NOMO-1 treated with DMSO at 0.1 percent for 48 hours (cell line): ENCODE results near the gene PPP3R1.

ENCODE experiments used
- DNase-seq: peaks from one replicate; lab custom pipeline; 2025; ENCODE audit not compliant: unreplicated experiment; lab: John Stamatoyannopoulos, UW

PPP3R1 gene

GRCh38 chr2:68258851-68259250, 6.5 kb upstream of the PPP3R1 start:
- DNase-seq, result no peak

DNA sequence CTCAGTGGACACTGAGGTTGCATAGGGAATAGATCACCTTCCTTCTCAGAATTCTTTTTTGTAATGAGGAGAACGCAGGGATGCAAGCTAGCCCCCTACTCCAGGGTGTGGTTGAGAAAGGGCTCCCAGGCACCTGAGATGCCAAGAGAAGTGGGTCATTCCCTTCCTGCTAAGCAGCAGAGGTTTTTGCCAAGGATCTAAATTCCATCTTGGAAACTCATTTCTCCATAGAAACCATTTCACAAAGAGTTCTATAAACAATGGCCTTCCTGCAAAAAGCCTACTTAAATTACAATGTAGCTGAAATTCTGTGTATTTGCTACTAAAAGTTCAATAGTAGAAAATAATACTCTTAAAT, 3.7 kb upstream of the PPP3R1 start:
- no peak for DNase-seq

GRCh38 chr2:68253219-68254068, 1.1 kb upstream of the PPP3R1 start:
- DNase-seq, result no peak

GRCh38 chr2:68251855-68252399, 405 bp downstream of the PPP3R1 start:
- no peak for DNase-seq

DNA sequence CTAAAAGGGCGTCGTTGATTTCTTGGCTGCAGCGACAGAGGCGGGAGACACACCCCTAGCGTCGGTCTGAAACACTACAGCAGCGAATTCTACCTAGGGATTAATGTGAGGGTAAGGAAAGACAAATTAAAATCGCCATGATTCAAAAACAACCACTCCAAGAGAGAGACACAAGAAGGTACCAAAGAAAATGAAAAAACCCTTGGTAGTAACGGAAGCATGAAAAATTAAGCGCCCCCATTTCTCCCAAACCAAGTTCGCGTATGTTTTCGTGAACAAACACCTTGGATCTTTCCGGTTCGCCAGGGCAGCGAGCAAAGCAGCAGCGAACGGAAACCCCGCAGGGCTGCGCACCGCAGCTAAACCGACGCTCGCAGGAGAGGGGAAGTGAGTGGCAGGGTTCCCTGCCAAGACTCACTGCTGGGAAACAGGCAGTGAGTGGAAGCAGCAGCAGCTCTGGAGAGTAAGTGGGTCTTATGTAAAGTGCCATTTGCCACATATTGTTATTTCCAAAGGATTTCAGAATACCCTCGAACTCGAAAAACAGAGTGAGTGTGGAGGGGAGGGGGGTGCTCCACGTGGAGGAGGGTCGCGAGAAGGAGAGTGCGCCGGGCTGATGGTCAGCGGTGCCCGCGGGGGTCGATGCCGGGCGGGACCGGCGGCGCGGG, 1.0 kb downstream of the PPP3R1 start:
- peak; percentile 94 for DNase-seq

DNA sequence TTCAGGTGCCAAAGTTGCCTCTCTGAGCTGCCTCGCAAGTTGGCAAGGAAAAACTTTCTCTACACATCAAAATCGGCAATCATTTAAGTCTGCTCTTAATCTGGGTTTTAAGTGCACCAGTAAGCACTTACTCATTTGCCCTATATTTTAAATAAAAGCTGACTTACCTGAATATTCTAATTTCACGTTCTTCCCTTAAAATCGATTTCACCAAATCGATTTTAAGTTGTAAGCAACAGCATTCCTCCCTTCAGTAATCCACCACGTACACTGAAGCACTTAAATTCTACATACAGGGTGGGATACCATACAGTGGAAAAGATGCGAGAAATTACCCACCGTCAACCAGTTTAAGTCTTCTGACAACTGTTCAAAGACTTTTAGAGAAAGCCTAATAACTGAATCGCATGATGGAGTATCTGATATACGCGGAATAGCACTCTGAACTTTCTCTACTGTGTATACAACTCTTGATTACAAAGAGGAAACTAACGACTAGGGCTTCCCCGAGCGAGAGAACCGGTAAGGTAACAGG, 1.6 kb downstream of the PPP3R1 start:
- DNase-seq, result no peak

DNA sequence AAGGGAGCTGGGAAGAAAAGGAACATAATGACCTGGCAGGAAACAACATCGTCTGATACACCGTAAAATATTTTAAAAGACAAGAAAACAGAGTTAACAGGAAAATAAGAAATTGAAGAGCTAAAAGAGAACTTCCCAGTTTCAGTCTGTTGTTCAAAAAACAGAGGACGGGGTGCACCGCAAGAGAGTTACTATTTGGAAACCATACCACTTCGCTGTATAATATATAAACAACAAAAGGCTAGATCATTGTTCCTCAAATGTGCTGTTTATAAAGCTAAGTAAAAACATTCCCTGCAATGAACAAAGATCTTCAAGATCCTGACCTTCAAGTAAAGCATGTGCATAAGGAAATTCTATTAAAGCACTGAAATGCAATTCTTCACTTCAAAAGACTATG, 2.1 kb downstream of the PPP3R1 start:
- DNase-seq, result peak; percentile 72

GRCh38 chr2:68248806-68249205, 3.5 kb downstream of the PPP3R1 start:
- no peak for DNase-seq

DNA sequence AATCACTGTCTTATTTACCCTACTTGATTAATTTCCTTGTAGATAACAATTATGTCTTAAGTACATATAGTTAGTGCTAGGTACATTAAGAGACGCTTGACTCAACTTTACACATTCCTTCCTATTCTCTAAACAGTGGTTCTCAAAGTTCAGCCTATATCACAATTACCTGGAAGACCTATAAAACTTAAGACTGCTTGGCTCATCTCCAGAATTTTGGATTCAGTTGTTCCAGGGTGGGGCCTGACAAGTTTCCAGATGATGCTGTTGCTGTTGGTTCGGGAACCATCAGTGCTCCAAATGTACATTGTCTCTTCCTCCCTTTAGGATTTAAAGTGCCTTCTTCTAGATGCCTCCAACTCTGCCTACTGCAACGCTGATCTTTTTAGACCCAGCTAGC, 4.0 kb downstream of the PPP3R1 start:
- DNase-seq, result no peak

- DNase-seq, result no peak
Observed at GRCh38 chr2:68246396-68246795, 5.9 kb downstream of the PPP3R1 start.

DNA sequence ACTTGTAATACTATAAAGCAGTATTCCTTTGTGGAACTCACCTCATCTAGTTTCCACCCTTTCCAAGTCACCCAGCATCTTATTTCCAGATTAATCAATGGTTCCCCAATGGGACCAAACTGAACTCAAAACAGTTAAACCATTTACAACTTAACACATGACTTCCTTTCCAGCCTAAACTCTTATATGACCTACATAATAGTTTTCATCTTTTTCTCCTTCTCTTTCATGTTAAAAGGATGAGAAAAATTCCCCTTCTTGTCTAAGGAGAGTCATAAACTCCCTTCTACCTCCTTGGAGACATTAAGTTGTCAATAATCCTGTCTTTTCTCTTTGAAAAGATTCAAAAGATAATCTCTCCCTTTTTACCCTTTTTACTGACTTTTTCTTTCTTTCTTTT, 6.7 kb downstream of the PPP3R1 start:
- DNase-seq, result no peak

DNA sequence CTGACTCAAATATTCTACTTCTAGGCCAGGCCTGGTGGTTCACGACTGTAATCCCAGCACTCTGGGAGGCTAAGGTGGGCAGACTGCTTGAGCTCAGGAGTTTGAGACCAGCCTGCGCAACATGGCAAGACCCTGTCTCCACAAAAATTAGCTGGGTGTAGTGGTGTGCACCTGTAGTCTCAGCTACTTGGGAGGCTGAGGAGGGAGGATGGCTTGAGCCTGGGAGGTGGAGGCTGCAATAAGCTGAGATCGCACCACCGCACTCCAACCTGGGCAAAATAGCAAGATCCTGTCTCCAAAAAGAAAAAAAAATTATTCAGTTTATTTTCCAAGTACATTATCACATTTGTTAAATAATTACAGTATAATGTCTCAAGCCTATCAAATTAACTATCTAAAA, 7.3 kb downstream of the PPP3R1 start:
- no peak for DNase-seq

GRCh38 chr2:68244456-68244855, 7.9 kb downstream of the PPP3R1 start:
- no peak for DNase-seq

GRCh38 chr2:68241732-68242131, 10.6 kb downstream of the PPP3R1 start:
- DNase-seq, result no peak

GRCh38 chr2:68240446-68240845, 11.9 kb downstream of the PPP3R1 start:
- DNase-seq, result no peak

DNA sequence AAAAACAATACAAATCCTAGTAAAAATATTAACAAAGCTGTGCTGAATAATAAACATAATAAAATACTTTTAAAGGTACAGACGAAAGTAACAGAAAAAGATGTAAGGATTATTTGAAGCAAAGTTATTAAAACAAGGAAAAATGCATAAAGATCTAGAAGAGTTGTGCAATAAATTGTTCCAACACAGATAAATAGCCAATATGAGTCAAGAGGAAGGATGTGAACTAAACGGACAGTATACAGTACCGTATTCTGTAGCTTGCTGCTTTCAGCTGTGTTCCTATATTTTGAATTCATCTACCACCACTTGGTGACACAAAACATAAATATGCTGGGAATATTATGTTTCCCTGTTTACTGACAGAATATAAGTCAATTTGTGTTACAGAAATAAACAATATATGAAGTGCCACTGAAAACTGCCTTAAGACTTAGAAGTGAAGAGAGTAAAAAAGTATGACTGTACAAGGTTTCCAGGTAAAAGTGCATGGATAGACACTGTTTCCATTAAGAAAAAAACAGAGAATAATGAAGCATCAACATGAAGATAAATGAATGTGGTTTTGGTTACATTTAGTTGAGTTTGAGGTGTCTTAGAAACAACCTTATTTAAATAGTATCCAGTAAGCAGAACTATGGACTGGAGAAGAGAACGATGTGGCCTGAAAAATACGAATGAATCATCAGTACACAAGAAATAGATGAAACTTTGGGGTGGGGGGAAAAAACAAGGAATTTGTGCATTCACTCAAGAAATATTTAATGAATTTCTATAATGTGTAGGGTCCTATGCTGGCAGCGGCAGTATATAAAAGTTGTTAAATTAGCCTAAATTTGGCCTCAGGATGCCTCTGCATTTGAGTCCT, 13.1 kb downstream of the PPP3R1 start:
- peak; percentile 55 for DNase-seq

DNA sequence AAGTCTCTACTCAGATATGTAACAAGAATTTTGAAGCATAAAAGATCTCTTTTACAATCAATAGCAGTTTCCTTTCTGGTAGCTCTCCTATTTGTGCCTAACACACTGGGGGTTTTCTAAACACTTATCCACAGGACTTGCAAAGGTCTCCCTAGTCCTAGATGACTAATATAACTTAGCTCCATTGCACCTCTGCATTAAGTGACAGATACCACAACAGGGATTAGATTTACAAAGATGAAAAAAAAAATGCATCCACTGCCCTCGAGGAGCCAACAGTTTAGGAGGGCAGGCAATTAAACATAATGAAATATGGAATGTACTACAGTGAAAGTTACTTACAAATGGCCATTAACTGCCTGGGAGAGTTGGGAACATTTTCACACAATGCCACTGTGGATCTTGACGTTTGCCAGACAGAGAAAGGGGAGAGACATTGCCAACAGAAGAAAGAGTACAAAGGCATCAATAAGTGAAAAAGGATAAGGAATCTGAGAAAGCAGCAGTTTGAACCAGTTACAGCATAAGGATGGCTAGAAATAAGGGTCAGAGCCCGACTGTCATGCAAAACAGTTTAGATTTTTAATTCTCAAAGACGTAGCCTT, 14.3 kb downstream of the PPP3R1 start:
- no peak for DNase-seq

GRCh38 chr2:68237404-68237803, 14.9 kb downstream of the PPP3R1 start:
- no peak for DNase-seq

GRCh38 chr2:68236876-68237275, 15.5 kb downstream of the PPP3R1 start:
- DNase-seq, result no peak

- DNase-seq, result no peak
Observed at GRCh38 chr2:68236103-68236734, 16.1 kb downstream of the PPP3R1 start.
